Psoas muscle (tissue), 8 donors: ENCODE data around the gene ZNF521. TPM values are rescaled to one million over a fixed set of nuclear protein-coding genes. Genes with fewer than 3 reads are reported as not detected.

ENCODE experiments used
- ATAC-seq, 4 donors: fragments of 200-7000 bp; cut with Tn5 transposase; one replicate each; pipeline ENCODE4 v1.9.1; 2020; ENCODE audit warnings: moderate library complexity in 3 of 4, mild to moderate bottlenecking in 2 of 4
- DNase-seq, 2 donors: peaks; one replicate each; pipeline ENCODE4 v3.0.0-alpha.2; 2020
- H3K27ac ChIP-seq: fragments of 200-600 bp; one replicate; pipeline ENCODE4 v1.8.0; 2022
- H3K27me3 ChIP-seq, 3 donors: fragments of 200-600 bp in 1 of 3; one replicate each; pipeline versions ENCODE4 v1.6.1 to v1.8.0; 2013 to 2022; ENCODE audit warnings: low read length in 2 of 3, mild to moderate bottlenecking in 2 of 3, moderate library complexity in 1 of 3; ENCODE audit not compliant: insufficient read depth in 3 of 3
- H3K36me3 ChIP-seq, 2 donors: fragments of 200-600 bp in 1 of 2; one replicate each; pipeline versions ENCODE4 v1.6.1 to v1.8.0; 2013 to 2022; ENCODE audit warnings: low read depth in 1 of 2, mild to moderate bottlenecking in 1 of 2, moderate library complexity in 1 of 2; ENCODE audit not compliant: insufficient read depth in 1 of 2
- H3K4me1 ChIP-seq: fragments of 200-600 bp; one replicate; pipeline ENCODE4 v1.8.0; 2022
- H3K4me3 ChIP-seq: fragments of 200-600 bp; one replicate; pipeline ENCODE4 v1.8.0; 2022; ENCODE audit warnings: mild to moderate bottlenecking
- H3K9me3 ChIP-seq: fragments of 200-600 bp; one replicate; pipeline ENCODE4 v1.8.0; 2022
- CTCF ChIP-seq: fragments of 200-600 bp; IDR thresholded peaks from one replicate; pipeline ENCODE4 v1.8.0; 2022; ENCODE audit warnings: antibody characterized with exemption
- WGBS, 3 donors: extraction: QIAGEN DNeasy Blood & Tissue Kit; methylation state at CpG; one replicate each; pipeline versions ENCODE4 v1.1.6 to v1.1.7; 2013; 5-methylcytosine and 5-hydroxymethylcytosine counted together
- intact Hi-C, 2 donors: fragments of 100-400 bp; cut with DNase I; formaldehyde crosslinking; loops; one replicate each; pipeline versions ENCODE4 v1.11.0 to v1.14.2; 2022
- polyA plus RNA-seq, 3 donors: library from polyadenylated mRNA; stranded (reverse); fragments of 200-250 nt; gene quantifications; one replicate each; pipeline ENCODE4 v1.2.3, GENCODE V29; 2013
- total RNA-seq, 4 donors: library from RNA; stranded (reverse); fragmentation: NEBNext Ultra II Directional in 2 of 4; extraction: Animal tissue kit (Norgen Biotek cat#: 25700) in 2 of 4; gene quantifications; one replicate each; pipeline versions ENCODE4 v1.2.1 to v1.2.4, GENCODE V29; 2021 to 2023
- donor health status: healthy with polysubstance abuse.
- donor health status: DM: no; HTN: no; CAD: no; lungs with moderate emphysema.
- donor health status: Bipolar disorder and iron deficiency.
- donor health status: healthy.
- donor health status: DM: yes; HTN: yes; CAD: no.
- donor health status: DM: no; HTN: no; CAD: no.
- donor health status: DM: no; HTN: no; CAD: no.
- donor health status: DM: yes; HTN: yes; CAD: no.

ZNF521 gene
- total and polyA plus RNA-seq, 7 donors = 1.8 to 13.2 (median 4.2) TPM

GRCh38 chr18:25121442-25121841 lies 230.5 kb downstream of the ZNF521 start:
- no peak overlapping the region for H3K27ac ChIP-seq
- H3K4me1 ChIP-seq = no peaks in the 10 kb centered on the region
- H3K9me3 ChIP-seq = no peaks in the 10 kb centered on the region
- intact Hi-C loops = no loop called here
- no peak overlapping the region for H3K4me3 ChIP-seq
- no peaks in the 10 kb centered on the region for H3K36me3 ChIP-seq
- WGBS, 3 donors = 96 to 100% (median 99%) methylated on average over 2 of the region's 2 CpGs
- DNase-seq (no peak), ATAC-seq (no peak)
- TF ChIP-seq CTCF = no peak
- no peaks in the 10 kb centered on the region for H3K27me3 ChIP-seq

- Histone ChIP-seq H3K9me3 (no peaks in the 10 kb centered on the region), H3K27ac (no peak overlapping the region), H3K27me3 (no peaks in the 10 kb centered on the region), H3K4me3 (no peak overlapping the region), H3K36me3 (no peaks in the 10 kb centered on the region), H3K4me1 (no peaks in the 10 kb centered on the region)
- no peak for TF ChIP-seq CTCF
- DNase-seq = no peak
- WGBS, 3 donors = 86 to 95% (median 94%) methylated on average over 6 of the region's 6 CpGs
- intact Hi-C loops = no loop called here
- no peak for ATAC-seq
These were observed 238.4 kb downstream of the ZNF521 start for GRCh38 chr18:25113566-25113965.

GRCh38 chr18:25112821-25113434 lies 239.0 kb downstream of the ZNF521 start:
- Histone ChIP-seq H3K4me3 (no peak overlapping the region), H3K36me3 (no peaks in the 10 kb centered on the region), H3K27me3 (no peaks in the 10 kb centered on the region), H3K27ac (no peak overlapping the region), H3K4me1 (no peaks in the 10 kb centered on the region), H3K9me3 (no peaks in the 10 kb centered on the region)
- WGBS, 3 donors = 89 to 96% (median 91%) methylated on average over 7 of the region's 7 CpGs
- DNase-seq (no peak), ATAC-seq (no peak)
- intact Hi-C loops = no loop called here
- TF ChIP-seq CTCF = no peak

- H3K4me1 ChIP-seq = no peaks in the 10 kb centered on the region
- H3K36me3 ChIP-seq = no peaks in the 10 kb centered on the region
- H3K27ac ChIP-seq = no peak overlapping the region
- DNase-seq (no peak), ATAC-seq (peak in 1 of 4 donors; percentile 55)
- H3K9me3 ChIP-seq = no peaks in the 10 kb centered on the region
- 71 to 79% (median 72%) methylated on average over 13 of the region's 13 CpGs for WGBS, 3 donors
- no peak for TF ChIP-seq CTCF
- no peaks in the 10 kb centered on the region for H3K27me3 ChIP-seq
- H3K4me3 ChIP-seq = no peak overlapping the region
- intact Hi-C loops = no loop called here
These were observed 240.3 kb downstream of the ZNF521 start for GRCh38 chr18:25111377-25112288.
